RWPE2 (cell line): Measurements from ENCODE around the gene CCR4.

ENCODE experiments used
- ATAC-seq: fragments of 200-7000 bp; cut with Tn5 transposase; 3 replicates; pipeline ENCODE4 v1.9.1; 2021; ENCODE audit warnings: low read depth
- DNase-seq: peaks from one replicate; pipeline ENCODE4 v3.0.0-alpha.2; 2020; ENCODE audit warnings: low spot score
- H3K27ac ChIP-seq: fragments of 450-650 bp; 2 replicates; pipeline ENCODE4 v1.5.1; 2017; ENCODE audit warnings: mild to moderate bottlenecking; ENCODE audit not compliant: poor library complexity, severe bottlenecking
- H3K27me3 ChIP-seq: fragments of 250-450 bp; sonication (Bioruptor Pico); 2 replicates; pipeline ENCODE4 v1.5.1; 2021; ENCODE audit warnings: mild to moderate bottlenecking, moderate library complexity; ENCODE audit not compliant: insufficient read depth, poor library complexity, severe bottlenecking
- H3K36me3 ChIP-seq: fragments of 250-450 bp; sonication (Bioruptor Pico); 2 replicates; pipeline ENCODE4 v1.5.1; 2020; ENCODE audit warnings: low read depth, mild to moderate bottlenecking, moderate library complexity
- H3K4me1 ChIP-seq: fragments of 250-450 bp; sonication (Bioruptor Pico); 2 replicates; pipeline ENCODE4 v1.5.1; 2021; ENCODE audit warnings: mild to moderate bottlenecking, moderate library complexity; ENCODE audit not compliant: insufficient read depth, poor library complexity, severe bottlenecking
- H3K4me3 ChIP-seq: fragments of 250-450 bp; sonication (Bioruptor Pico); 2 replicates; pipeline ENCODE4 v1.5.1; 2021; ENCODE audit warnings: mild to moderate bottlenecking, moderate library complexity; ENCODE audit not compliant: severe bottlenecking
- H3K9me3 ChIP-seq: fragments of 250-450 bp; sonication (Bioruptor Pico); 2 replicates; pipeline ENCODE4 v1.5.1; 2021; ENCODE audit warnings: mild to moderate bottlenecking, moderate library complexity; ENCODE audit not compliant: severe bottlenecking
- CTCF ChIP-seq: fragments of 450-650 bp; IDR thresholded peaks from one replicate; pipeline ENCODE4 v1.5.1; 2017; ENCODE audit warnings: mild to moderate bottlenecking, moderate library complexity; ENCODE audit not compliant: poor library complexity, severe bottlenecking

The CCR4 gene

GRCh38 chr3:32946973-32947788 is 4.3 kb upstream of the CCR4 start:
- peaks cover 5% of the 10 kb centered on the region for H3K4me1 ChIP-seq
- no peak overlapping the region for H3K27ac ChIP-seq
- no peaks in the 10 kb centered on the region for H3K36me3 ChIP-seq
- no peaks in the 10 kb centered on the region for H3K9me3 ChIP-seq
- TF ChIP-seq CTCF: no peak
- H3K4me3 ChIP-seq: no peak overlapping the region
- DNase-seq (no peak), ATAC-seq (no peak)
- no peaks in the 10 kb centered on the region for H3K27me3 ChIP-seq

GRCh38 chr3:32947789-32948238 is 3.6 kb upstream of the CCR4 start:
- Histone ChIP-seq H3K27me3 (no peaks in the 10 kb centered on the region), H3K27ac (no peak overlapping the region), H3K4me3 (no peak overlapping the region), H3K4me1 (peaks cover 5% of the 10 kb centered on the region), H3K36me3 (no peaks in the 10 kb centered on the region), H3K9me3 (no peaks in the 10 kb centered on the region)
- DNase-seq (no peak), ATAC-seq (peak; percentile 70)
- peak; percentile 81 for TF ChIP-seq CTCF

GRCh38 chr3:32948625-32949445 is 2.6 kb upstream of the CCR4 start:
- DNase-seq (no peak), ATAC-seq (no peak)
- Histone ChIP-seq H3K9me3 (no peaks in the 10 kb centered on the region), H3K4me1 (peaks cover 5% of the 10 kb centered on the region), H3K27ac (no peak overlapping the region), H3K4me3 (no peak overlapping the region), H3K36me3 (no peaks in the 10 kb centered on the region), H3K27me3 (no peaks in the 10 kb centered on the region)
- TF ChIP-seq CTCF: no peak

GRCh38 chr3:32950516-32950915 is 928 bp upstream of the CCR4 start:
- no peak overlapping the region for H3K27ac ChIP-seq
- H3K4me1 ChIP-seq: no peaks in the 10 kb centered on the region
- no peaks in the 10 kb centered on the region for H3K36me3 ChIP-seq
- DNase-seq (no peak), ATAC-seq (no peak)
- H3K9me3 ChIP-seq: no peaks in the 10 kb centered on the region
- TF ChIP-seq CTCF: no peak
- H3K4me3 ChIP-seq: no peak overlapping the region
- H3K27me3 ChIP-seq: no peaks in the 10 kb centered on the region
